22Rv1 (cell line): Measurements from ENCODE around the gene ADA.

Experiments
- ZFX ChIP-seq: fragments of 450-650 bp; IDR thresholded peaks from 2 replicates; pipeline ENCODE4 v1.6.1; 2017; ENCODE audit warnings: antibody characterized with exemption, borderline replicate concordance
- TF ChIP-seq, protein P1 (sequence below): fragments of 450-650 bp; IDR thresholded peaks from 2 replicates; pipeline ENCODE4 v1.5.1; 2017; ENCODE audit warnings: mild to moderate bottlenecking

DNA sequence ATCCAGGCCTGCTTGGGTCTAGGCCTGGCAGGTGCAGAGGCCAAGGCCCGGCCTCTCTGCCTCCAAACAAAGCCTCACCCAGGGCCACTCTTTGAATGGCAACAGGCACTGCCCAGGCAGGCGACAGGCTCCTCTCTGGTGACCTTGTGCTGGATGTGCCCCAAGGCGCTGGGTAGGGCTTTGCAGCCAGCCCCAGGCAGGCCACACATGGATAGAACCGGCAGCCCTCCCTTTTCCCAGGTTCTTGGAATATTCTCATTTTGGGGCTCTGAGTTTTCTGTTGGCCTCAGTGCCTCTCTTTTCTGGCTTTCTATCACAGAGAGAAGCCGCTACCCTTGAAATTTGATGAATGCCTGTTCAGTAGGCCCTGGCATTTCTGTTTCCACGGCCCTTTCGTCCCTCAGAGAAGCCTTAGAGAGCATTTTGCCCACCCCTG, 50.2 kb downstream of the ADA start:
- TF ChIP-seq, protein P1, sequence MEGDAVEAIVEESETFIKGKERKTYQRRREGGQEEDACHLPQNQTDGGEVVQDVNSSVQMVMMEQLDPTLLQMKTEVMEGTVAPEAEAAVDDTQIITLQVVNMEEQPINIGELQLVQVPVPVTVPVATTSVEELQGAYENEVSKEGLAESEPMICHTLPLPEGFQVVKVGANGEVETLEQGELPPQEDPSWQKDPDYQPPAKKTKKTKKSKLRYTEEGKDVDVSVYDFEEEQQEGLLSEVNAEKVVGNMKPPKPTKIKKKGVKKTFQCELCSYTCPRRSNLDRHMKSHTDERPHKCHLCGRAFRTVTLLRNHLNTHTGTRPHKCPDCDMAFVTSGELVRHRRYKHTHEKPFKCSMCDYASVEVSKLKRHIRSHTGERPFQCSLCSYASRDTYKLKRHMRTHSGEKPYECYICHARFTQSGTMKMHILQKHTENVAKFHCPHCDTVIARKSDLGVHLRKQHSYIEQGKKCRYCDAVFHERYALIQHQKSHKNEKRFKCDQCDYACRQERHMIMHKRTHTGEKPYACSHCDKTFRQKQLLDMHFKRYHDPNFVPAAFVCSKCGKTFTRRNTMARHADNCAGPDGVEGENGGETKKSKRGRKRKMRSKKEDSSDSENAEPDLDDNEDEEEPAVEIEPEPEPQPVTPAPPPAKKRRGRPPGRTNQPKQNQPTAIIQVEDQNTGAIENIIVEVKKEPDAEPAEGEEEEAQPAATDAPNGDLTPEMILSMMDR, result no peak
- TF ChIP-seq ZFX, result no peak
